ENCODE data around the gene DLEC1. TPM values are rescaled to one million over a fixed set of nuclear protein-coding genes. Genes with fewer than 3 reads are reported as not detected.

Gene DLEC1
- total RNA-seq, 1 experiment from 2014 or later, result 0.81 TPM

GRCh38 chr3:38150780-38151528 is 111.9 kb downstream of the DLEC1 start:
- Mint-ChIP-seq H3K4me1 (no peaks in the 10 kb centered on the region), H3K9me3 (peaks cover 19% of the 10 kb centered on the region), H3K27ac (no peak overlapping the region), H3K27me3 (ENCODE audit: low read depth) (peaks cover 8% of the 10 kb centered on the region), H3K4me3 (no peak overlapping the region), H3K36me3 (peaks cover 2% of the 10 kb centered on the region; the same call in 1 of the 2 replicates)
- CTCF ChIA-PET, result interaction anchor here (0.6 to 1.0 kb wide), 2 partner anchors 14 to 298 kb away, joined by 3 read pairs; partner anchors contain the start of gene ACAA1
- POLR2A ChIA-PET, result no interaction called here
- DNase-seq (ENCODE audit: low spot score) (peak; percentile 26), ATAC-seq (peak; percentile 60)
- TF ChIP-seq, protein P1, sequence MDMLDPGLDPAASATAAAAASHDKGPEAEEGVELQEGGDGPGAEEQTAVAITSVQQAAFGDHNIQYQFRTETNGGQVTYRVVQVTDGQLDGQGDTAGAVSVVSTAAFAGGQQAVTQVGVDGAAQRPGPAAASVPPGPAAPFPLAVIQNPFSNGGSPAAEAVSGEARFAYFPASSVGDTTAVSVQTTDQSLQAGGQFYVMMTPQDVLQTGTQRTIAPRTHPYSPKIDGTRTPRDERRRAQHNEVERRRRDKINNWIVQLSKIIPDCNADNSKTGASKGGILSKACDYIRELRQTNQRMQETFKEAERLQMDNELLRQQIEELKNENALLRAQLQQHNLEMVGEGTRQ (CRISPR knock-in tag; IDR thresholded peaks at IDR 0.05), result peak; percentile 63
- TF ChIP-seq PRDM15 (CRISPR knock-in tag; IDR thresholded peaks at IDR 0.05), result peak; percentile 31; the same call in 1 of the 2 replicates
- no peak for TF ChIP-seq PRRX2 (CRISPR knock-in tag; IDR thresholded peaks at IDR 0.05)
- TF ChIP-seq, protein P2, sequence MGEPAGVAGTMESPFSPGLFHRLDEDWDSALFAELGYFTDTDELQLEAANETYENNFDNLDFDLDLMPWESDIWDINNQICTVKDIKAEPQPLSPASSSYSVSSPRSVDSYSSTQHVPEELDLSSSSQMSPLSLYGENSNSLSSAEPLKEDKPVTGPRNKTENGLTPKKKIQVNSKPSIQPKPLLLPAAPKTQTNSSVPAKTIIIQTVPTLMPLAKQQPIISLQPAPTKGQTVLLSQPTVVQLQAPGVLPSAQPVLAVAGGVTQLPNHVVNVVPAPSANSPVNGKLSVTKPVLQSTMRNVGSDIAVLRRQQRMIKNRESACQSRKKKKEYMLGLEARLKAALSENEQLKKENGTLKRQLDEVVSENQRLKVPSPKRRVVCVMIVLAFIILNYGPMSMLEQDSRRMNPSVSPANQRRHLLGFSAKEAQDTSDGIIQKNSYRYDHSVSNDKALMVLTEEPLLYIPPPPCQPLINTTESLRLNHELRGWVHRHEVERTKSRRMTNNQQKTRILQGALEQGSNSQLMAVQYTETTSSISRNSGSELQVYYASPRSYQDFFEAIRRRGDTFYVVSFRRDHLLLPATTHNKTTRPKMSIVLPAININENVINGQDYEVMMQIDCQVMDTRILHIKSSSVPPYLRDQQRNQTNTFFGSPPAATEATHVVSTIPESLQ (CRISPR knock-in tag; IDR thresholded peaks at IDR 0.05), result no peak
- TF ChIP-seq, protein P3, sequence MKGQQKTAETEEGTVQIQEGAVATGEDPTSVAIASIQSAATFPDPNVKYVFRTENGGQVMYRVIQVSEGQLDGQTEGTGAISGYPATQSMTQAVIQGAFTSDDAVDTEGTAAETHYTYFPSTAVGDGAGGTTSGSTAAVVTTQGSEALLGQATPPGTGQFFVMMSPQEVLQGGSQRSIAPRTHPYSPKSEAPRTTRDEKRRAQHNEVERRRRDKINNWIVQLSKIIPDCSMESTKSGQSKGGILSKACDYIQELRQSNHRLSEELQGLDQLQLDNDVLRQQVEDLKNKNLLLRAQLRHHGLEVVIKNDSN (CRISPR knock-in tag; IDR thresholded peaks at IDR 0.05), result 0 out of 2 replicates have a peak, but pooled peaks have one; percentile 14

GRCh38 chr3:38151667-38152265 is 112.8 kb downstream of the DLEC1 start:
- TF ChIP-seq SOX15 (CRISPR knock-in tag; IDR thresholded peaks at IDR 0.05) (no peak), ZNF317 (CRISPR knock-in tag; IDR thresholded peaks at IDR 0.05; ENCODE audit: borderline replicate concordance, low read depth) (no peak), SMAD3 (CRISPR knock-in tag; IDR thresholded peaks at IDR 0.05; ENCODE audit: borderline replicate concordance) (no peak), MAX (CRISPR knock-in tag; IDR thresholded peaks at IDR 0.05) (no peak), ZNF671 (CRISPR knock-in tag; IDR thresholded peaks at IDR 0.05) (no peak)
- H3K27me3 Mint-ChIP-seq (ENCODE audit: low read depth), result no peaks in the 10 kb centered on the region; the same call in 1 of the 2 replicates
- ChIA-PET POLR2A (no interaction called here), CTCF (interaction anchor here (0.8 kb wide), 1 partner anchor 130 kb away, joined by 4 read pairs; the partner anchor contains the start of gene SLC22A14)
- H3K27ac Mint-ChIP-seq, result no peak overlapping the region
- H3K4me1 Mint-ChIP-seq, result no peaks in the 10 kb centered on the region
- DNase-seq (ENCODE audit: low spot score) (no peak), ATAC-seq (no peak)
- H3K4me3 Mint-ChIP-seq, result no peak overlapping the region
- peaks cover 11% of the 10 kb centered on the region for H3K9me3 Mint-ChIP-seq
- H3K36me3 Mint-ChIP-seq, result no peaks in the 10 kb centered on the region

DNA sequence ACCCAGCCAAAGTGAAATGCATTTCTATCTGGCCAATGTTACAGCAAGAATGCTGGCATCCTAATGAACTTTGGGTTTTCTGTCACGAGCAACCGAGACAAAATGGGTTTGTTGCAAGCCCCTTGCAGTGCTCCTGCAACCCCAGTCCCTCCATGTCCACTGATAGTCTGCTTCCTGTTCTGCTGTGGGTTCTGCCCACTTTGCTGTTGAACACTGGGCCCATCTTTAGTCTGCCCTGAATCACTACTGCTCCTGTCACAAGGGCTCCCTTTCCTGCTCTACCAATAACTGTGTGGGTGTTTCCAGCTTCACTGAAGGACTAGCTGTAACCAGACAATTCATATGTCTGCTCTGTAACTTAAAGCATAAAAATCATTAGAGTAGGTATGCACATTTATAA is 113.6 kb downstream of the DLEC1 start:
- H3K9me3 Mint-ChIP-seq, result peaks cover 3% of the 10 kb centered on the region
- H3K4me3 Mint-ChIP-seq, result no peak overlapping the region
- CTCF ChIA-PET, result interaction anchor here (0.8 kb wide), 2 partner anchors 12 to 129 kb away, joined by 3 to 4 read pairs; partner anchors contain the start of genes OXSR1 and SLC22A14
- H3K36me3 Mint-ChIP-seq, result no peaks in the 10 kb centered on the region
- H3K4me1 Mint-ChIP-seq, result no peaks in the 10 kb centered on the region
- ATAC-seq (no peak), DNase-seq (ENCODE audit: low spot score) (no peak)
- no peaks in the 10 kb centered on the region; the same call in 1 of the 2 replicates for H3K27me3 Mint-ChIP-seq (ENCODE audit: low read depth)
- no peak overlapping the region for H3K27ac Mint-ChIP-seq
- POLR2A ChIA-PET, result no interaction called here
- TF ChIP-seq GRHL2 (CRISPR knock-in tag; IDR thresholded peaks at IDR 0.05; ENCODE audit: insufficient replicate concordance, severe bottlenecking) (no peak), IRF2 (CRISPR knock-in tag; IDR thresholded peaks at IDR 0.05; ENCODE audit: borderline replicate concordance, low read depth) (no peak), ZBTB21 (CRISPR knock-in tag; IDR thresholded peaks at IDR 0.05; ENCODE audit: borderline replicate concordance) (no peak), SOX15 (CRISPR knock-in tag; IDR thresholded peaks at IDR 0.05) (no peak), TEAD4 (CRISPR knock-in tag; IDR thresholded peaks at IDR 0.05) (no peak), RELA (CRISPR knock-in tag; IDR thresholded peaks at IDR 0.05; ENCODE audit: borderline replicate concordance) (no peak), FOXJ3 (CRISPR knock-in tag; IDR thresholded peaks at IDR 0.05; ENCODE audit: borderline replicate concordance) (no peak), MYBL2 (CRISPR knock-in tag; IDR thresholded peaks at IDR 0.05) (no peak), CREM (CRISPR knock-in tag; IDR thresholded peaks at IDR 0.05) (no peak)
- TF ChIP-seq, protein P4, sequence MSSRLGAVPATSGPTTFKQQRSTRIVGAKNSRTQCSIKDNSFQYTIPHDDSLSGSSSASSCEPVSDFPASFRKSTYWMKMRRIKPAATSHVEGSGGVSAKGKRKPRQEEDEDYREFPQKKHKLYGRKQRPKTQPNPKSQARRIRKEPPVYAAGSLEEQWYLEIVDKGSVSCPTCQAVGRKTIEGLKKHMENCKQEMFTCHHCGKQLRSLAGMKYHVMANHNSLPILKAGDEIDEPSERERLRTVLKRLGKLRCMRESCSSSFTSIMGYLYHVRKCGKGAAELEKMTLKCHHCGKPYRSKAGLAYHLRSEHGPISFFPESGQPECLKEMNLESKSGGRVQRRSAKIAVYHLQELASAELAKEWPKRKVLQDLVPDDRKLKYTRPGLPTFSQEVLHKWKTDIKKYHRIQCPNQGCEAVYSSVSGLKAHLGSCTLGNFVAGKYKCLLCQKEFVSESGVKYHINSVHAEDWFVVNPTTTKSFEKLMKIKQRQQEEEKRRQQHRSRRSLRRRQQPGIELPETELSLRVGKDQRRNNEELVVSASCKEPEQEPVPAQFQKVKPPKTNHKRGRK (CRISPR knock-in tag; IDR thresholded peaks at IDR 0.05; ENCODE audit: borderline replicate concordance), result no peak

Measured in WTC11 (cell line).